GM12872 (cell line): ENCODE measurements around the gene UHMK1.

Experiments used
- TF ChIP-seq, protein P1 (sequence below): IDR thresholded peaks from 3 replicates; pipeline ENCODE4 v1.5.1; 2011; ENCODE audit warnings: low read depth, mild to moderate bottlenecking, low read length, moderate library complexity; ENCODE audit not compliant: insufficient read depth

UHMK1 gene

GRCh38 chr1:162497723-162498495 is at the start of gene UHMK1:
Gene UHMK1, plus strand, starts transcription at chr1:162497818. Its CDS starts 183 bp downstream, at chr1:162498001.
- TF ChIP-seq, protein P1, sequence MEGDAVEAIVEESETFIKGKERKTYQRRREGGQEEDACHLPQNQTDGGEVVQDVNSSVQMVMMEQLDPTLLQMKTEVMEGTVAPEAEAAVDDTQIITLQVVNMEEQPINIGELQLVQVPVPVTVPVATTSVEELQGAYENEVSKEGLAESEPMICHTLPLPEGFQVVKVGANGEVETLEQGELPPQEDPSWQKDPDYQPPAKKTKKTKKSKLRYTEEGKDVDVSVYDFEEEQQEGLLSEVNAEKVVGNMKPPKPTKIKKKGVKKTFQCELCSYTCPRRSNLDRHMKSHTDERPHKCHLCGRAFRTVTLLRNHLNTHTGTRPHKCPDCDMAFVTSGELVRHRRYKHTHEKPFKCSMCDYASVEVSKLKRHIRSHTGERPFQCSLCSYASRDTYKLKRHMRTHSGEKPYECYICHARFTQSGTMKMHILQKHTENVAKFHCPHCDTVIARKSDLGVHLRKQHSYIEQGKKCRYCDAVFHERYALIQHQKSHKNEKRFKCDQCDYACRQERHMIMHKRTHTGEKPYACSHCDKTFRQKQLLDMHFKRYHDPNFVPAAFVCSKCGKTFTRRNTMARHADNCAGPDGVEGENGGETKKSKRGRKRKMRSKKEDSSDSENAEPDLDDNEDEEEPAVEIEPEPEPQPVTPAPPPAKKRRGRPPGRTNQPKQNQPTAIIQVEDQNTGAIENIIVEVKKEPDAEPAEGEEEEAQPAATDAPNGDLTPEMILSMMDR, result no peak

- TF ChIP-seq, protein P1, result no peak
Observed at GRCh38 chr1:162456323-162456722, 41.3 kb upstream of the UHMK1 start.

DNA sequence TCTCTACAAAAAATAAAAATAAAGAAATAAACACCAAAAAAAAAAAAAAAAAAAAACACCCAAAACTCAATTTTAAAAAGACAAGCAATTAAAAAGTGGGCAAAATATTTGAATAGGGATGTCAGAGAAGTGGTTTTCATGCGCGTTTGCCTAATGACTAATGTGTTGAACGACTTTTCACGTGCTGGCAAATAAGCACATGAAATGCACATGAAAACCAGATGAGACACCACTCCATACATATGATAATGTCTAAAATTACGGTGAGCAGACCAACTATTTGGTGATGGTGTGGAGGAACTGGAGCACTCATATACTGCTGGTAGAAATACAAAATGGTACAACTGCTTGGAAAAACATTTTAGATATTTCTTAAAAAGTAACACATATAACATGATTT is 39.4 kb upstream of the UHMK1 start:
- TF ChIP-seq, protein P1, result no peak

- TF ChIP-seq, protein P1, result no peak
Observed at GRCh38 chr1:162463021-162463420, 34.6 kb upstream of the UHMK1 start.

DNA sequence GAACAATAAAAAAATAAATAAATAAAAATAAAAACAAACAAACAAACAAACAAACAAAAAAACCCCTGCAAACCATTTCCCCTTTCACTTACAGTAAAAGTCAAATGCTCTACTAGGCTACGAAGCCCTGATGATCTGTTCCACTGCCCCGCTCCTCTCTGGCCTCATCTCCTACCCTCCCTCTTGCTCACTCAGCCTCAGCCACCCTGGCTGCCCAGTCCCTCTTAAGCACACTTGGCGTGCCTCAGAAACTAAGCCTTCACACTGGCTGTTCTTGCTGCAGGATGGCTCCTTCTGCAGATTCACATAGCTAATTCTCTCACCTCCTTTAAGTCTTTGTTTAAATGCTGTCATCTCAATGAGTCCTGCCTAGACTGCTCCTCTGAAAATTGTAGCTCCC is 30.8 kb upstream of the UHMK1 start:
- TF ChIP-seq, protein P1, result no peak

DNA sequence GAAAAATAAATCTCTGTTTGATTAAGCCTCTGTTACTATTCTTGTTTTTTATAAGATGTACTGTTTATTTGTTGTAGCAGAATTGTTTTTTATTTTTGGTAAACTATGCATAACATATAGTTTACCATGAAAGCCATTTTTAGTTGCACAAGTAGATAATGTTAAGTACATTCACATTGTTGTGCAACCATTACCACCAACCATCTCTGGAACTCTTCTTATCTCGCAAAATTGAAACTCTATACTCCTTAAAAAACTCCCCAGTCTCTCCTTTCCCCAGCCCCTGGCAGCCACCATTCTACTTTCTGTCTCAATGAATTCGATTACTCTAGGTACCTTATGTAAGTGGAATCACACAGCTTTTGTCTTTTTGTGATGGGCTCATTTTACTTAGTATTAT is 27.4 kb upstream of the UHMK1 start:
- TF ChIP-seq, protein P1, result no peak

DNA sequence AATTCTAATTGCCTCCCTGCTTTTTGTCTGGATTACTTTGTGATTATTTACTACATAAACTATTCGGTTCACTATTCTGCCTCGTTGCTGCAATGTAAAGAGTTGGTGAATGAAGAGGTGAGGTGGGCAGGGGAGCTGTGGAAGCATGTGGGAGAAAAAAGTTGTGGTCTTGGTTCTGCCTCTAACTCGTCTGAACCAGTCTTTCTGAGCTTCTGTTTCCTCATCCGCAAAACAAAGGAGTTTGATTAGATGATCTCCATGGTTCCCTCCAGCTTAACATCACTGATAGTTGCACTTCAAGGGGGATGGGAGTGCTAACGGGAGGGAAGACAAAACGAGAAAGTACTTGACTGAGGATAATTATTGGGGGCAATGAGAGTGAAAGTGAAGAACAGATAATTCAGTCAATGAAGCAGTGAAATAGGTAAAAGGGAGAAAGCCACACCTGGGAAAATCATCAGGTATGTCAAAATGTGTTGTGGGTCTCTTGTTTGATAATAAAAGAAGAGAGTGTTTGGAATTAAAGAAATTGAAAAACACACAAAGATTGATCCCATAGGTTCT is 26.2 kb upstream of the UHMK1 start:
- TF ChIP-seq, protein P1, result no peak
